Panc1 (cell line): ENCODE data around the gene NDUFA12. TPM values are rescaled to one million over a fixed set of nuclear protein-coding genes. Genes with fewer than 3 reads are reported as not detected.
"Not testable (repeated sequence)": the region's sequence is repeated elsewhere in the genome, so short reads cannot be mapped to it uniquely, and the experiment has no call there.

Experiments used
- ATAC-seq: fragments of 200-7000 bp; cut with Tn5 transposase; 2 replicates; pipeline ENCODE4 v1.9.1; 2020; ENCODE audit warnings: mild to moderate bottlenecking, moderate library complexity
- BruUV-seq: library from RNA; stranded (reverse); fragments of 400-500 nt; replicated peaks from 2 replicates; lab custom pipeline; 2021; lab: Mats Ljungman, UMichigan
- CTCF ChIA-PET: fragments of 300-600 bp; sonication (Branson Sonifier 250); formaldehyde crosslinking; loops from one replicate; lab custom pipeline; 2022; ENCODE audit warnings: antibody characterized with exemption; lab: Charles Lee
- POLR2A ChIA-PET: fragments of 300-600 bp; sonication (Branson Sonifier 250); formaldehyde crosslinking; loops from one replicate; lab custom pipeline; 2022; ENCODE audit warnings: antibody characterized with exemption; lab: Charles Lee
- DNase-seq: peaks from one replicate; pipeline ENCODE4 v3.0.0-alpha.2; 2010; ENCODE audit warnings: low read depth, low spot score
- H3K27ac ChIP-seq: 2 replicates; pipeline ENCODE4 v1.5.1; 2011; ENCODE audit warnings: mild to moderate bottlenecking, low read length, inconsistent platforms
- H3K27me3 ChIP-seq: fragments of 200-500 bp; sonication (Bioruptor generic); 2 replicates; pipeline ENCODE4 v1.6.0; 2014; ENCODE audit warnings: low read length, inconsistent platforms; ENCODE audit not compliant: control insufficient read depth, insufficient read depth
- H3K36me3 ChIP-seq: fragments of 200-500 bp; sonication (Bioruptor generic); 2 replicates; pipeline ENCODE4 v1.5.1; 2014; ENCODE audit warnings: inconsistent platforms, mild to moderate bottlenecking, low read length, moderate library complexity; ENCODE audit not compliant: control insufficient read depth, insufficient read depth
- H3K4me1 ChIP-seq: 2 replicates; pipeline ENCODE4 v1.5.1; 2011; ENCODE audit warnings: inconsistent platforms, mild to moderate bottlenecking, low read length, moderate library complexity; ENCODE audit not compliant: control insufficient read depth, insufficient read depth
- H3K4me3 ChIP-seq, 2 experiments: 2 replicates each; pipeline ENCODE4 v1.5.1; 2011 to 2012; ENCODE audit warnings: low read depth in 2 of 2, low read length in 2 of 2, mild to moderate bottlenecking in 2 of 2, inconsistent platforms in 1 of 2, moderate library complexity in 1 of 2
- H3K9me3 ChIP-seq: fragments of 200-500 bp; sonication (Bioruptor generic); 2 replicates; pipeline ENCODE4 v1.5.1; 2014; ENCODE audit warnings: low read depth, mild to moderate bottlenecking, inconsistent platforms, low read length, moderate library complexity; ENCODE audit not compliant: control insufficient read depth, insufficient read depth
- CTCF ChIP-seq: fragments of 450-650 bp; IDR thresholded peaks from 2 replicates; pipeline ENCODE4 v1.5.1; 2017; ENCODE audit warnings: mild to moderate bottlenecking
- POLR2AphosphoS5 ChIP-seq: IDR thresholded peaks from 2 replicates; pipeline ENCODE4 v1.6.1; 2012; ENCODE audit warnings: mild to moderate bottlenecking, low read depth, low read length, moderate library complexity
- REST ChIP-seq, 2 experiments: IDR thresholded peaks; 2 replicates each; pipeline ENCODE4 v1.6.1; 2011 to 2012; ENCODE audit warnings: low read depth in 2 of 2, control low read depth in 1 of 2, low read length in 1 of 2, mild to moderate bottlenecking in 1 of 2, moderate library complexity in 1 of 2; ENCODE audit not compliant: insufficient read depth in 1 of 2
- SIN3A ChIP-seq: IDR thresholded peaks from 2 replicates; pipeline ENCODE4 v1.6.1; 2012; ENCODE audit warnings: low read depth, mild to moderate bottlenecking, low read length, moderate library complexity, borderline replicate concordance; ENCODE audit not compliant: insufficient read depth
- TCF7L2 ChIP-seq: IDR thresholded peaks from 2 replicates; pipeline ENCODE4 v1.6.1; 2011; ENCODE audit warnings: mild to moderate bottlenecking, low read depth, low read length, inconsistent platforms
- in situ Hi-C: cut with HindIII; loops from 2 replicates; pipeline ENCODE4 v1.10.0; 2016; ENCODE audit warnings: low sequenced_read_pairs, low pct_unique_long_range_greater_than_20kb
- intact Hi-C: fragments of 100-400 bp; cut with micrococcal nuclease; formaldehyde crosslinking; loops from one replicate; pipeline ENCODE4 v1.10.0; 2022; ENCODE audit not compliant: unreplicated experiment
- total RNA-seq: library from RNA; stranded (reverse); gene quantifications from one replicate; pipeline ENCODE4 v1.2.1, GENCODE V29; 2021; ENCODE audit not compliant: unreplicated experiment

NDUFA12 gene
- total RNA-seq, 1 experiment from 2014 or later = 108 TPM

GRCh38 chr12:94987801-94988200 is 15.7 kb downstream of the NDUFA12 start:
- DNase-seq (no peak), ATAC-seq (no peak)
- ChIA-PET POLR2A (no interaction called here), CTCF (no interaction called here)
- Histone ChIP-seq H3K4me3 (no peak overlapping the region), H3K27me3 (no peaks in the 10 kb centered on the region), H3K27ac (no peak overlapping the region), H3K9me3 (no peaks in the 10 kb centered on the region), H3K4me1 (no peaks in the 10 kb centered on the region), H3K36me3 (no peaks in the 10 kb centered on the region)
- in situ Hi-C loops = no loop called here
- TF ChIP-seq CTCF (no peak), REST (IDR thresholded peaks at IDR 0.05; ENCODE audit: insufficient read depth in 1 of 2, low read depth in 2 of 2, low read length in 1 of 2) (no peak), TCF7L2 (no peak), POLR2AphosphoS5 (no peak), SIN3A (no peak)
- intact Hi-C loops = no loop called here
- BruUV-seq = no TSS peak

- ChIA-PET CTCF (no interaction called here), POLR2A (no interaction called here)
- ATAC-seq (no peak), DNase-seq (no peak)
- BruUV-seq = no TSS peak
- Histone ChIP-seq H3K4me3 (no peak overlapping the region), H3K36me3 (no peaks in the 10 kb centered on the region), H3K27me3 (no peaks in the 10 kb centered on the region), H3K4me1 (no peaks in the 10 kb centered on the region), H3K27ac (no peak overlapping the region), H3K9me3 (no peaks in the 10 kb centered on the region)
- intact Hi-C loops (no loop called here), in situ Hi-C loops (no loop called here)
- TF ChIP-seq SIN3A (no peak), POLR2AphosphoS5 (no peak), TCF7L2 (no peak), REST (IDR thresholded peaks at IDR 0.05; ENCODE audit: insufficient read depth in 1 of 2, low read depth in 2 of 2, low read length in 1 of 2) (no peak), CTCF (no peak)
These were observed 16.3 kb downstream of the NDUFA12 start for GRCh38 chr12:94987076-94987669.

- ATAC-seq, intact Hi-C loops, BruUV-seq, H3K9me3 ChIP-seq, POLR2A ChIA-PET, H3K4me1 ChIP-seq, DNase-seq, H3K4me3 ChIP-seq, CTCF ChIA-PET, H3K27ac ChIP-seq, H3K27me3 ChIP-seq, H3K36me3 ChIP-seq, in situ Hi-C loops: not testable (repeated sequence)
These were observed 18.4 kb downstream of the NDUFA12 start for GRCh38 chr12:94985099-94985498.
